GM18520 (cell line): Measurements from ENCODE around the gene LRP1B.

Experiments used
- ATAC-seq: cut with Tn5 transposase; IDR thresholded peaks from one replicate; pipeline ENCODE4 v1.9.1; 2021; ENCODE audit not compliant: unreplicated experiment

LRP1B gene

DNA sequence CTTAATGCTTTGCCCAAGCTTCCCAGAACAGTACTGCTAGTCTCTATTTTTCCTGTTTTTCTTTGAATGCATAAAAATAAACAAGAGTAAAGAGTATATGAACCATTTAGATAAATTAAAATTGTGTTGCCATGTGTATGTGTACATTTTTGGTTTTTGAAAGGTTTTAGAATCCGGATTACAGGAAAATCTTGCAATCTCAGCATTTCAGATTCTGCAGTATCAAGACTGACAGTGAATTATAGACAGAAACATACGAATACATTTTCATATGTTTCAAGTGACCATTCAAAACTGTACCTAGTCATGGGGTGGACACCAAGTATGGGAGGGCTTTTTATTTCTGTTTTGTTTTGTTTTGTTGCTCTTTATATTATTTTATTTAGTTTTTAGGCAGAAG, 604.1 kb downstream of the LRP1B start:
- ATAC-seq: no peak

DNA sequence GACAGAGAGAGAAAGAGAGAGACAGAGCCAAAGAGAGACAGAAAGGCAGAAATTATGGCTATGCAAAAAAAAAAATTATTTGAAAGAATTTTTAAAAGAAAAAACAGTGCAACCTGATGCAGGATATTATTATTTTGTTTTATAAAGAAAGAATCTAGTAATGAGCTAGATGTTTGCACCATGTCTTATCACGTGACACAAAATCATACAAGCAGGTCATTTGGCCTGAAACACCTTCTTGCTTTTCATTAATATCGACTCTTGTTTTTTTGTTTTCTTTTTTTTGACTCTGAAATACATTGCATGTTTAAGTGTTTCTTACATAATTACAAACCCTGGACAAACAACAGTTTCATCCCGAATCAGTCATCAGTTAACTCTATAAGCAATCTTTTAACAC, 606.0 kb downstream of the LRP1B start:
- ATAC-seq: no peak

DNA sequence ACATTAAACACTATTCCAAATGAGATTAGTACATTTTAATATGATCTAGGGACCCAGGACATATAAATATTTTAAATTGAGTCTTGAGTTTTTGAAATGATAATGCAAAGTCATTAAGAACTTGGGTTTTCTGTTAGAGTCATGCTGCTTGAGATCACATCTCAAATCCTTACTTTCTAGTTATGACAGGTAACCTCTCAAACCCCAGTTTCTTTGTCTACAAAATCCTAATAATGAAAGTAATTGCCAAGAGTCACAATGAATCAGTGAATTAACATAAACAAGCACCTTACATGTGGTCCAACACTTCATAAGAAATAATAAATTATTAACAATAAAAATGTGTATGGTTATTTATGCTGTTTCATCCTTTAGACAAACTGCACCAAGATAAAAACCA, 607.6 kb downstream of the LRP1B start:
- peak; percentile 42 for ATAC-seq

DNA sequence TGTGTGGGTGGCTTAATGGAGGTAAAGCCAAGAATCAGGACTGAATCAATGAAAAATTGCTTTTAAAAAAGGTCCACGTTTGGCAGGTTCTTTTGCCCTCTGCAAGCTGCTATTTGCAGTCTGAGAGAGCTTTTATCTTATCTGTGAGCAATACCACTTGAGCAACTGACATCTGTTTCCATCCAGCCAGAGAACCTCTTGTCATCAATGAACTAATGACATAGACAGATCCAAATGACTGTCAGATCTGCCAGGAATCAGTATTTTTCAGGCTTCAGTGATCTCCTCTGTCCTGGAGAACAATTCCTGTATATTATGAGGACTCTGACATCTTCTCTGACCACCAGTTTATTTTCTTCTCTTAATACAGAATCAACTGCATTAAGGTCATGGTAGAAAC, 608.1 kb downstream of the LRP1B start:
- ATAC-seq: no peak

DNA sequence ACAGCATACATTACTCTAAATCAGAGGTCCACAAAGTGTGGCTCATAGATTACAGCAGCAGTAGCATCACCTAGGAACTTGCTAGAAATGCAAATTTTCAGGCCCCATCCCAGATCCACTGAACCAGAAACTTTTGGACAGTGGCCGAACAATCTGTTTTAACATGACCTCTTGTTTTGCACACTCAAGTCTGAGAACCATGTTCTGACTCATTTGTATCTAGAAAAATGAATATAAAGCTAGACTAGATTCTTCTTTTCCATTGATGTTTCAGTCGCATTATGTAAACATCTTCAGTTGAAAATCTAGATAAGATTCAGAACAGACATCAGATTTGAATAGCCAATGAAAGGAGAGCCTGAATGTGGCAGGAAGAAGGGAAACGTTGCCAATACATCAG, 608.8 kb downstream of the LRP1B start:
- ATAC-seq: no peak

DNA sequence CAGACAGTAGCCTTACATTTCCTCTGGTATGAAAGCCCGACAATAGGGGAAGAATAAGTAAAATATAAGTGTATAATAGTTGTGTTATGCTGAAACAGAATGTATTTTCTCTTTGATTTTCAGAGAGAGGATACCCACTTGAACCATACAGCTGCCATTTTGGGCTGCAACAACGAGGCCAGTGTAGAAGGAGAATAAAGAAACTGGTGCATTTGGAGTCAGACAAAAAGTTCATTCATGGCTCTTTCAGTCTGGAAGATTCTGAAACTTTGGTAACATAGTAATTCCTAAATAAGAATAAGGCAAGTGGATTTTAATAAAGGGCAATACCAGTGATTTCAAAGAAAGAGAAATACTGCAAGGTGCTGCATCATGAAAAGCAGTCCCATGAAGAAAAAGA, 610.9 kb downstream of the LRP1B start:
- no peak for ATAC-seq

DNA sequence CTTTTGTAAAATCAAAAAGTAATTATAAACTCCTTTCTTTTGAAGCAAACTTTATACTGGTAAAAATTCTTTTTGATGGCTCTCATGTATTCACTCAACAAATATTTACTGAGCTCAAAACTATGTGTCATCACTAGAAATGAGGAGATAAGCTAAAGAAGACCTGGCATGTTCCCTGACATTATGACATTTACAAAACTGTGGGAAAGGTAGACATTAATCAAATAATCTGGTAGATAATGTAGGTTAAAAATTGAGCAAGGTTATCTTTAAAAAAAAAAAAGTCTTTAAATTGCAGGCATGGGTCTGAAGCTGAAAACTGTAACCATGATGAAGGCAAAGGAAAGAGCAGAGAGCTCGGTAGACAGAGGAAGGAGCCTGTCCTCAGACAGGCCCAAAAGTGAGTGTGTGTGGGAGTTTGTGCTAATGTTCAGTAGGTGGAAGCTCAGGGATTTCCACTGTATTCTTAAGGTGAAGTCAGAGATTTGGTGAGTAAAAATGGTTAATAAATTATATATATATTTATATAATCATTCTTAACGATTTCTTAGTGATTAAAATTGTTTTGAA, 612.9 kb downstream of the LRP1B start:
- ATAC-seq: no peak

DNA sequence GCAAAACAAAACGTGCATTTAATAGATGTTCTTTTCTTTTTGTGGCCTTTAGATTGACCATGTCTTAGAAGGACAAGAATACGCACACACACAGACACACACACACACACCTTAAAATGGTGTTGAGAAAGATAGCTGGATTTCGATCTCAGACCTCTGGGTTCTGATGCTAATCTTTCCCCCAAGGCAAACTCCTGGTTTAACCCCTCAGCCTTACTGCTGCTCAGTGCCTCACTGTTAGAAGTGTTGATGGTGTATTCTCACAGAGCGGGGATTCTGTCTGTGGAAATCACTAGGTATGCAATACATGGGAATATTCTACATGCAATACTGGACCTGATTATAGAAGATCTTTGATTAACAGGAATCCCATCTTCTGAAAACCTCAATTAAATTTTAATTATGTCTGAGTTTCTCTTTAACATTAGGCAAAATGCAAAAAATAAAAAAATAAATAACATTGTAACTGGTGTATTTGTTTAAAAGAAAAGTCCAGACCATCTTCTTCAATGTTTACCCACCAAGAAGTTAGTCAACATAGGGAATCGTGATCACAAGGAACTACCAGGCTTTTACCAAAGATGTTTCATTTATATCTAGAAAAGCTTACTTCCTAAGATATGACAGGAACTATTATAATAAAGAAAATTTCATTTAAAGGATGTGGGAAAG, 613.5 kb downstream of the LRP1B start:
- ATAC-seq: no peak

DNA sequence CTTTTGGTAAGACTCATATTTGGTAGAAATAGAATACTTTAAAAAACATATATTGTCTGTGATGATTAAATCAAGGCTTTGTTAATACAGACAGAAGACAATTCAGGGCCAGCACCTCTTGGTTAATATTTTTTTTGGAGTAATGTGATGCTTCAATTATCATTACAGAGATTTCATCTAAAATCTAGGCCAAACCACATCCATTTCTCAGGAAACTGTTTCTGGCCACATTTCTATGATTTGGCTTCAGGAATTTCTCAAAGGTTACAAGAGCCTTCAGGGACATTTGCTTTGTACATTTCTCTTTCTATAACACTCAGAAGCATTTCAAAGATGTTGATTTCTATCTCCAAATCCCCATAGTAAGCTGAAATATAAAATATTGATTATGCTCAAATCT, 614.9 kb downstream of the LRP1B start:
- ATAC-seq: no peak

DNA sequence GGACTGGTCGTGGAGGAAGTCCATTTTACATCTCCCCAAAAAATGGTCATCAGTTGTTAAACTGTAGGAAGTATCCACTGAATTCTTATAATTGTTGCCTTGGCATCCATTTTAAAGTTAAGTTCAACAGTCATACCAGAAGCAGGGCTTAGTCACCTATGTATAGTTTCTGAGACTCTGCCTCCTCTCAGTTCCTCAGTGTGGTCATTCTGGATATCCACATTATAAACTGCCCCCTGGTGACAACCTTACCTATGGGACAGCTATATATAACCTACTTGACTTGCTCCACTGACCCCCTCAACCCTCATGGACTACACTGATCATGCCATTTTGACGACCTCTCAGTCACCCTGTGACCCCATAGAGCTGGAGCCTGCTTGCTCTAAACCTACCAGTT, 617.0 kb downstream of the LRP1B start:
- ATAC-seq: peak; percentile 94

DNA sequence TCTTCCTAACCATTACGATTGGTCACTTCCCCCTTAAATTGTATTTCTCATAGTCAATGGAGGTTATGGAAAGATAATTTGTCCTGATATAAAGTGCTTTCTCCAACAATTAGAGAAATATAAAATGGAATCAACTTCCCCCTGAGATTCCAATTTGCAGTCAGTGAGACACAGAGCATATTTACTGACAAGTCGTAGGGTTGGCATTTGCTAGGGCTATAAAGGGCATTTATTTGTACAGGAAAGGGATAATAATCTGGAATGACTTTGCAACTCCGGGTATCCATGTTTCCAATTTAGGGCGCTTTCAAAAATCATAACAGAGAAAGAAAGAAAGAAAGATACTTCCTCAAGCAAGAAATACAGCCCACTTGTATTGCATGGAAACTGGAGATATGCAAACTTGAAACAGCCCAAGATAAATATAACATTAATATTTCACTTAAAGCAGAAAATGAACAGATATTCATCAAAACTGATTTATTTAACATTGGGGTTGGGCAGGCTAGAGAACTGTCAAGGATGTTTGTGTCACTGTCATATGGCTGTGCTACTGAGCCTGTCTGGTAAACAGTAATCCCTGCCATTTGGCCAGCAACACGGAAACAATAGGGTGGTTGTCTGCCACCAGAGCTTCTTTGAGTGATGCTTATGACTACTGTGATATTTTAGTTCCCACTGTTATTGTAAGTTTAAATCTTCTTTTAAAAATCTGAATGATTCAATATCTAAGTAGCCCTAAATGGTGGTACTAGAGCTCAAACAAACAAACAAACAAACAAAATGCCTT, 621.8 kb downstream of the LRP1B start:
- ATAC-seq: no peak

DNA sequence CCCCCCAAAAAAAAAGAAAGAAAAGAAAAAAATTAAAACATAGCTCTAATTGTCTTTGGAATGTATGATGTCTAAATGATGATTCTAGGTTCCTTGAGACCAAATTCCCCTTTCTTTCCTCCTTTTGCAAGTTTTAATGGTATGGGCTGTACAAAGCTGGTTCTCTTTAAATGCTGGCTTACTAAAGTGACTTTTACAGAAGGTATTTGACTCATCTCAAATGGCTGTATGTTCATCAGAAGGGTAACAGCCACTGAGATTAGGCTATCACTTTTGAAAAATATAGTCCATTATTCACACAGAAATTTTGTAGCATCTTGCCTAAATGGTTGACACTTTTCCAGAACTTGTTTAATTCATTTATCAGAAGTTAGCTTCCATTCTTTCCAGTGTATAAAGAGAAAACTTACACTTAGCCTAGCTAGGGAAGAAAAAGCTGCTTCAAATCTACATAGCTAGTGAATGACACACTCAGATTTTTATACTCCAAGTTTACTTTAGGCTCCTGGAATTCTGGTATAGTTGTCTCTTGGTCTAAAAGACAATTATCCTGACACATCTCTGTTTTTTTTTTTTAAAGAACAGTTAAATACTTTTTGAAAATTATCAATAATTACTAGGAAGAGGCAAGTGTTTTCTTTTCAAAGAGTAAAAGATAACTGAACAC, 622.6 kb downstream of the LRP1B start:
- no peak for ATAC-seq

DNA sequence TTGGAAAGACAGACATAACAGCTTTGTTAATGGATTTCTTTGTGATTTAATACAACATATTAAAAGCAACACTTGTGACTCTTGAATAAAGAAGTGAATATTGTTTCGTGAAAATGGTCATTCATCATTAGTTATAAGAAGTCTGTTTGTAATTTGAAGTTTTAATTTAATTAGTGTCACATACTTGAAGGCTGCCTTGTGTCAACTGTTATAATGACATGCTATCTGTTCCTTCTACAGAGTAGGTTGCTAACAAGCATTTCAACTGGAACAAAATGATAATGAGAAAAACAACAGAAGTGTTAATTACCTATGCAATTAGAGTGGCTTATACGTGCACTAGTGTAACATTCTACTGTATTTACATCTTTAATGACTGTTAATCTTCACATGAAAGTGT, 624.7 kb downstream of the LRP1B start:
- ATAC-seq: no peak

DNA sequence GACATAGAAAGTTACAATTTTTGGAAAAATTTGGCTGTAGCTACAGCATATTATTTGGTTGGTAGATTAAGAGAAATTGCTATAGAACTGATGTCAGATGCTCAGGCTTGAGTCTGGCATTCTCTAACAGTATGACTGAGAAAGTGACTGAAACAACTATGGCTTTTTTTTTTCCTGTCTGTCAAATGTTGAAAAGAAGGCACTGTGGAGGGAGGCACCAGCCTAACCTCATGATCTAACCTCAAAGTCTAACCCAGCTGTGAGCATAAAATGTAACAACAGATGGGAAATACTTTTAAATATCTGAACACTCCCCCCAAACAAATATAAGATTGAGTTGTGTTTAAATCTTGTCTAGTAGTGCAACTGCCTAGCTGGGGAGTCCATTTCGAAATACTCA, 629.1 kb downstream of the LRP1B start:
- ATAC-seq: no peak

DNA sequence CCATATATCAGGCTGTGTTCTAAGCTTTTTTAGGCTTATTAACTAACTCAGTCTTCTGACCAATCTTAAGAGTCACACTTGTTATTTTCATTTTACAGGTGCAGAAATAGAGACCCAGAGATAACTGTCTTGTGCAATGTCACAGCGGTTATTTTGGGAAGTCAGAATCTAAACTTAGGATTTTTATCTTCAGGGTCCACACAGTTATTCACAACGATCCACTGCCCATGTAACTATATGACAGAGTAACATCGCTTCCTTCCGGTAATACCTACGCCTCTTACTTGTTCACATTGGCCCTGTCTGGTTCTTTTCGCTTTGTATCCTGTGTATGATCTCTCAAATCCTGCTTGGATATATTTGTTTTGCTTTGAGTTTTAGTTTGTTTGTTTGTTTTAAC, 631.7 kb downstream of the LRP1B start:
- ATAC-seq: no peak

DNA sequence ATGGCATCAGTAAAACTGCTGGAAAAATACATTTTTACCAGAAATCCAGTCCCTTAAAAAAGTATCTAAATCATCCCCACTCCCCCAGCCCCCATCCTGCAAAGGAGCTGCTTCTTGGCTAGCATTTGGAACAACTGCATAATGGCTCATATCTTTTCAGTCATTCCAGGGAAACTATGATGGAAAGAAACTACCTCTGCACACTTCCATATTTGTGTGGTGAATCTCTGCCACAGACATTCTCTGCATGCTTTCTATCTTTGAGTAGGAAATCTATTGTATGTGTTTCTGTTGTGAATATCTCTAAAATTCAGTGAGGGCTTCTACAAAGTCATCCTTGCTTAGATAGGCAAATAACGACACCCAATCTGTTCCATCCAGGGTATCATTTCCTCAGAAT, 632.3 kb downstream of the LRP1B start:
- ATAC-seq: no peak

DNA sequence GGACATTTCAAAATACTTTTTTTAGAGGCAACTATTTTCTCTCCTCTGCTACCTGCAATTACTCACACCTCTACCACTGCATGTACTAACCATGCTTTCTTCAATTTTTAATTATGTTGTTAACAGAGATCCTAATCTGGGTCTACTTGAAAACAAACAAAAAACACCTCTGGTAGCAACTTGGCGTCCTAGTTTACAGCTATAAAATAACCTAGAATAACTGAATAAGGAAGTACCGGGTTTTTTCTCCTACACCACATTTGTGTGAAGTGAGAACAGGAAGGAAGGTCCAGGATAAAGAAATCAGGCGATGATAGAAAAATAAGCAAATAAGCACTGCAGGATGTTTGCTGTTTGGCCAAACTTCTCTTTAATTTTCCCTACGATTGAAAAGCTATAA, 633.5 kb downstream of the LRP1B start:
- no peak for ATAC-seq

DNA sequence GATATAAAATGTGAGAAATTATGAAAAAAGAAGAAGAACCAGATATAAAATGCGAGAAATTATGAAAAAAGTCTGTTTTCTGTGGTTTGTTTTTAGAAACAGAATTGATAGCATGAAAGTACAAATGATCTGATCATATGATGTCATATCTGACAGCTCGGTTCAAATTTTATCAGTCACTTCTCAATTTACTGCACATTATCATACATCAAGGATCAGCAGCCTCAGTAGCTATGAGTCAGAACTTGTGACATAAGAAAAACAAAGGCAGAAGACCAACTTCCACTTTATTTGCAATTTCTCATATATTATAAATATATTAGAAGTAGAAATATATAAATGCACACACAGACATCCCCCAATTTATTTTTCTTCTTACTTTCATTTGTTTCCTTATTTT, 634.0 kb downstream of the LRP1B start:
- ATAC-seq: no peak

DNA sequence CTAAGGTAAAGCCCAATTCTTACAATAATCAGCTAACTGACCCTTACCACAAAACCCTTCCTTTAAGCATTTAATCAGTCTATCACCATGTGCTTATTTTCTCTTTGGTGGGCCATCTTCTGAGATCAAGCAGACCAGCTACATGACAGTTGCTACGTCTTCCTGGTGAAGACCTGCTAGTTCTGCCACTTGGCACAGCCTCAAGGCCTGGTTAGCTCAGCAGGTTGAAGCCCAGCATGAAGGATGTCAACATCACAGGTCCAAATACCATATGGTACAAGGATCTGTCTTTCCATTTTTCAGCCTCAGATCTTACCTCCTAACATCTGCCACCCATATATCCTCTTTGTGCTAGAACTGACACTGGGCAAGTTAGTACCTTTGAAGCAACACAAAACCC, 636.9 kb downstream of the LRP1B start:
- ATAC-seq: no peak

DNA sequence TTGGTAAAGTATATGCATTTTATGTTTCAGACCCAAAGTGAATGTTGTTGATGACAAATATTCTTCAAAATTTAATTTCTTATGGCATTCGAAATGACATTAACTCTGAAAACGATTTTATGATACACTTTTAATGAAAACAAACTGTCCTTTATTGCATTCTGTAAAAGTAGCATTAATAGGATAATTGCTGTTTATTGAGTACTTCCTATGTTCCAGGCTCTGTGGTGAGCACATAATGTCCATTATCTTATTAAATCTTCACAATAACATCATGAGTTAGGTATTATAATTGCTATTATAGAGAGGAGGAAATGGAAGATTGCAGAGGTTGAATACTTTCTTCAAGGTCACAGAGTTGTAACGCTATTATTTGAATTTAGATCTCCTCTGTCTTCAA, 638.0 kb downstream of the LRP1B start:
- no peak for ATAC-seq

DNA sequence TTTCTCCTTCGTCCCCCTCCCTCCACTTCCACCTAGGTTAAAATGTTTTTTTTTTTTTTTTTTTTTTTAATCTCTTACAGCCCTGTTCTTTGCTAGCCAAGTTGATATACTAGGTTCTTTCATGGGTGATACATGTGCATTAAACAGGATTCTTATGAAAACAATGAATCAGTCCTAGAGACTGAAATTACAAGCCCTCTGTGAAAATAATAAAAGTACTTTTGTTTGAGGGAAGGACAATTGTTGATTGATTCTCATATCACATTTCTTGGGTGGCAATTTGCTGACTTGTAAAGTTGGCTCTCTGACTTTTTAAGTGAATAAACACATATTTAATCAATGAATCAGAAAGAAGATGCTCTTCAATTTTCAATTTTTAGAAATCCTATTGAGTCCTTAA, 639.9 kb downstream of the LRP1B start:
- ATAC-seq: no peak

DNA sequence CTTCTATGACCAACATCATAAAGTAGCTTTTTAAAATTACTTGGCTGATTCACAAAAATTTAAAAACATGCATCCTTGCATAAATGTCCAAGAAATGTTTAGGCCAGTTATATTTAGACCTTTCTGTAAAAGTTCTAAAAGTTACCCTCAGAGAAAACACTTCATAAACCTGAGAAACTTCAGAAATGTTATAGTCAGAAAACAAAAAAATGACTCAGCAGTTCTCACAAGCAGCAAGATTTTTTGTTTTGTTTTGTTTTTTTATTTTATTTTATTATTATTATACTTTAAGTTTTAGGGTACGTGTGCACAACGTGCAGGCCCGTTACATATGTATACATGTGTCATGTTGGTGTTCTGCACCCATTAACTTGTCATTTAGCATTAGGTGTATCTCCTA, 648.1 kb downstream of the LRP1B start:
- no peak for ATAC-seq
